Measurements from ENCODE around the gene MMP28. TPM values are rescaled to one million over a fixed set of nuclear protein-coding genes. Genes with fewer than 3 reads are reported as not detected.

The MMP28 gene
- total and polyA plus RNA-seq, 8 donors, result 0.20 to 3.8 (median 0.99) TPM

GRCh38 chr17:35731917-35732805 lies 63.3 kb downstream of the MMP28 start:
- Histone ChIP-seq H3K27ac (no peak overlapping the region), H3K4me1 (peaks cover 0 to 7% (median 6%) of the 10 kb centered on the region in 3 donors), H3K27me3 (no peaks in the 10 kb centered on the region), H3K9me3 (no peaks in the 10 kb centered on the region), H3K36me3 (no peaks in the 10 kb centered on the region), H3K4me3 (peak overlapping the region; percentile 48 to 76 (median 68))
- DNase-seq (peak in 2 of 6 donors; percentile 34 to 68), FAIRE-seq (no peak), ATAC-seq (peak; percentile 61 to 65 (median 62))
- WGBS, 2 donors, result 13 to 15% methylated on average over 37 to 40 of the region's 47 CpGs
- no peak for TF ChIP-seq CTCF (IDR thresholded peaks at IDR 0.05)
- intact Hi-C loops (cut with DNase I), result no loop called here

GRCh38 chr17:35731239-35731916 lies 64.1 kb downstream of the MMP28 start, which contains the start of gene RASL10B:
Gene RASL10B, plus strand, starts transcription at chr17:35731639. Its CDS starts 3,546 bp downstream, at chr17:35735185.
- FAIRE-seq (no peak), ATAC-seq (peak; percentile 85 to 95 (median 92)), DNase-seq (peak; percentile 58 to 88 (median 68))
- Histone ChIP-seq H3K4me3 (peak within 1 kb of the TSS; percentile 48 to 76 (median 68)), H3K4me1 (peaks cover 0 to 11% (median 6%) of the 10 kb centered on the region in 3 donors), H3K27me3 (no peaks in the 10 kb centered on the region), H3K9me3 (no peaks in the 10 kb centered on the region), H3K36me3 (no peaks in the 10 kb centered on the region), H3K27ac (no peak within 1 kb of the TSS)
- intact Hi-C loops (cut with DNase I), result no loop called here
- WGBS, 2 donors, result 3 to 10% methylated on average over 18 to 44 of the region's 44 CpGs
- no peak for TF ChIP-seq CTCF (IDR thresholded peaks at IDR 0.05)

GRCh38 chr17:35730400-35731005 lies 64.9 kb downstream of the MMP28 start:
- no peak for DNase-seq
- FAIRE-seq, result no peak
- WGBS, 2 donors, result 82 to 89% methylated on average over 10 of the region's 10 CpGs
- H3K27ac ChIP-seq, result no peak overlapping the region
- TF ChIP-seq CTCF (IDR thresholded peaks at IDR 0.05), result no peak
- intact Hi-C loops (cut with DNase I), result no loop called here
- no peak for ATAC-seq
- no peak overlapping the region for H3K4me3 ChIP-seq
- no peaks in the 10 kb centered on the region for H3K27me3 ChIP-seq
- H3K4me1 ChIP-seq, result peaks cover 0 to 11% (median 6%) of the 10 kb centered on the region in 3 donors
- no peaks in the 10 kb centered on the region for H3K9me3 ChIP-seq
- peaks cover 0 to 3% (median 0%) of the 10 kb centered on the region in 3 donors for H3K36me3 ChIP-seq

- Histone ChIP-seq H3K4me1 (peaks cover 0 to 11% (median 6%) of the 10 kb centered on the region in 3 donors), H3K27me3 (no peaks in the 10 kb centered on the region), H3K4me3 (no peak overlapping the region), H3K36me3 (peaks cover 0 to 3% (median 0%) of the 10 kb centered on the region in 3 donors), H3K27ac (no peak overlapping the region), H3K9me3 (no peaks in the 10 kb centered on the region)
- DNase-seq (no peak), FAIRE-seq (no peak), ATAC-seq (no peak)
- intact Hi-C loops (cut with DNase I), result no loop called here
- 72 to 75% methylated on average over 4 of the region's 4 CpGs for WGBS, 2 donors
- TF ChIP-seq CTCF (IDR thresholded peaks at IDR 0.05), result no peak
These were observed 66.0 kb downstream of the MMP28 start for GRCh38 chr17:35729405-35729833.
